Thyroid gland (tissue), 4 donors: Measurements from ENCODE around the gene AGBL4.

Experiments used
- CTCF ChIP-seq, 6 experiments: fragments of 200-600 bp in 3 of 6; fragments of 450-650 bp in 3 of 6; sonication (generic) in 3 of 6; IDR thresholded peaks; one replicate each; pipeline ENCODE4 v1.5.1; 2016 to 2019; ENCODE audit warnings: antibody characterized with exemption in 6 of 6, mild to moderate bottlenecking in 2 of 6, inconsistent platforms in 1 of 6, moderate library complexity in 1 of 6
- POLR2A ChIP-seq, 2 donors: fragments of 450-650 bp; IDR thresholded peaks; one replicate each; pipeline ENCODE4 v1.6.1; 2017; ENCODE audit warnings: antibody characterized with exemption in 2 of 2, mild to moderate bottlenecking in 2 of 2, moderate library complexity in 1 of 2

DNA sequence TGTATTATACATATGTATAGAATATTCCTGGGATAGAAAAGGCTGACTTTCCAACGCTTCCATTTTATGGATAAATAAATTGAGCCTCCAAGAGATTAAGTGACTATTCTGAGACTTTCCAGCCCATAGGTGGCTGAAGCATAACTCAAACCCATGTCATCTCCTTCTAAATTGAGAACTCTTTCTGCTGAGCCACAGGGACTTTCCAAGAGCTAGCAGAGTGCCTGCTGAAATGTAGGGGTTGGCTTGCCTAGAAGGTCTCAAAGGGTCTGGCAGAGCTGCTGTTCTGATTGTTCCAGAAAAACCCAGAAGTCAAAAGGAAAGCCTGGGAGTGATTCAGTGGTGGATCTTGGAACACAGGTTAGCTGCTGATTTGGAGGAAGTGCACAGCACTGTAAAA is 1100.6 kb downstream of the AGBL4 start:
- no peak for TF ChIP-seq CTCF (IDR thresholded peaks at IDR 0.05)
- no peak for TF ChIP-seq POLR2A (IDR thresholded peaks at IDR 0.05)
